Chondrocyte (in vitro differentiated cells): Measurements from ENCODE around the gene GPATCH2. TPM values are rescaled to one million over a fixed set of nuclear protein-coding genes. Genes with fewer than 3 reads are reported as not detected.

ENCODE experiments used
- DNase-seq: peaks from one replicate; pipeline ENCODE4 v3.0.0; 2021; ENCODE audit warnings: mixed read lengths, low spot score
- H3K27ac Mint-ChIP-seq: one replicate; pipeline ENCODE4 v1.8.0; 2021; ENCODE audit warnings: mild to moderate bottlenecking, moderate library complexity, mixed read lengths; ENCODE audit not compliant: unreplicated experiment
- H3K27me3 Mint-ChIP-seq: 2 replicates; pipeline ENCODE4 v1.8.0; 2021; ENCODE audit warnings: low read depth, mixed read lengths
- H3K36me3 Mint-ChIP-seq: 2 replicates; pipeline ENCODE4 v1.8.0; 2021; ENCODE audit warnings: low read depth, mixed read lengths
- H3K4me1 Mint-ChIP-seq: 2 replicates; pipeline ENCODE4 v1.8.0; 2021; ENCODE audit warnings: low read depth, mild to moderate bottlenecking, mixed read lengths
- H3K4me3 Mint-ChIP-seq: one replicate; pipeline ENCODE4 v1.8.0; 2021; ENCODE audit warnings: mild to moderate bottlenecking, moderate library complexity, mixed read lengths; ENCODE audit not compliant: unreplicated experiment
- H3K9me3 Mint-ChIP-seq: 2 replicates; pipeline ENCODE4 v1.8.0; 2021; ENCODE audit warnings: low read depth, mixed read lengths
- total RNA-seq: library from RNA; stranded (reverse); gene quantifications from 3 replicates; pipeline ENCODE4 v1.2.1, GENCODE V29; 2021
- TF ChIP-seq, protein P1 (sequence below): fragments of 200-600 bp; sonication (generic); IDR thresholded peaks from 2 replicates; pipeline ENCODE4 v1.5.0; 2021; ENCODE audit warnings: antibody characterized with exemption, mild to moderate bottlenecking, moderate library complexity

Gene GPATCH2
- total RNA-seq, 1 donor from 2014 or later: 10.4 TPM

DNA sequence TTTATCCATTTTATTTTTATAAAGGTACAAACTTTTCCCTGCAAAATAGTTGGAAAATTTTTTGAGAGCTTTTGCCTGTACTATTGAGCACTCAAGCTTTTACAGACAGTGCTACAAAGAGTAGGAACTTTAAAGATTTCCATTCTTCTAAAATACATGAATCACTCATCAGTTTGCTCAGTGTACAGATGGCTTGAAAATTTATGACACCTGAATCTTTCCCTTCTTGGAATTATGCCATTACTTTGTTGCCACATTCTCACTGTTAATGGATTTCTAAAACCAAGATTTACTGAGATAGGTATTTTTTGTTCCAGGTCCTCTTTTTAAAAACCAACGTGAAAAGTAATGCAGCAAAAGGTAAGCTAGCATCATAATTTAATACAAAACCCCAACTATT, 76.0 kb downstream of the GPATCH2 start:
- Mint-ChIP-seq H3K36me3 (peaks cover 4% of the 10 kb centered on the region), H3K27ac (no peak overlapping the region), H3K4me3 (no peak overlapping the region), H3K27me3 (no peaks in the 10 kb centered on the region), H3K4me1 (peaks cover 4% of the 10 kb centered on the region), H3K9me3 (no peaks in the 10 kb centered on the region)
- TF ChIP-seq, protein P1, sequence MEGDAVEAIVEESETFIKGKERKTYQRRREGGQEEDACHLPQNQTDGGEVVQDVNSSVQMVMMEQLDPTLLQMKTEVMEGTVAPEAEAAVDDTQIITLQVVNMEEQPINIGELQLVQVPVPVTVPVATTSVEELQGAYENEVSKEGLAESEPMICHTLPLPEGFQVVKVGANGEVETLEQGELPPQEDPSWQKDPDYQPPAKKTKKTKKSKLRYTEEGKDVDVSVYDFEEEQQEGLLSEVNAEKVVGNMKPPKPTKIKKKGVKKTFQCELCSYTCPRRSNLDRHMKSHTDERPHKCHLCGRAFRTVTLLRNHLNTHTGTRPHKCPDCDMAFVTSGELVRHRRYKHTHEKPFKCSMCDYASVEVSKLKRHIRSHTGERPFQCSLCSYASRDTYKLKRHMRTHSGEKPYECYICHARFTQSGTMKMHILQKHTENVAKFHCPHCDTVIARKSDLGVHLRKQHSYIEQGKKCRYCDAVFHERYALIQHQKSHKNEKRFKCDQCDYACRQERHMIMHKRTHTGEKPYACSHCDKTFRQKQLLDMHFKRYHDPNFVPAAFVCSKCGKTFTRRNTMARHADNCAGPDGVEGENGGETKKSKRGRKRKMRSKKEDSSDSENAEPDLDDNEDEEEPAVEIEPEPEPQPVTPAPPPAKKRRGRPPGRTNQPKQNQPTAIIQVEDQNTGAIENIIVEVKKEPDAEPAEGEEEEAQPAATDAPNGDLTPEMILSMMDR: no peak
- DNase-seq: no peak

DNA sequence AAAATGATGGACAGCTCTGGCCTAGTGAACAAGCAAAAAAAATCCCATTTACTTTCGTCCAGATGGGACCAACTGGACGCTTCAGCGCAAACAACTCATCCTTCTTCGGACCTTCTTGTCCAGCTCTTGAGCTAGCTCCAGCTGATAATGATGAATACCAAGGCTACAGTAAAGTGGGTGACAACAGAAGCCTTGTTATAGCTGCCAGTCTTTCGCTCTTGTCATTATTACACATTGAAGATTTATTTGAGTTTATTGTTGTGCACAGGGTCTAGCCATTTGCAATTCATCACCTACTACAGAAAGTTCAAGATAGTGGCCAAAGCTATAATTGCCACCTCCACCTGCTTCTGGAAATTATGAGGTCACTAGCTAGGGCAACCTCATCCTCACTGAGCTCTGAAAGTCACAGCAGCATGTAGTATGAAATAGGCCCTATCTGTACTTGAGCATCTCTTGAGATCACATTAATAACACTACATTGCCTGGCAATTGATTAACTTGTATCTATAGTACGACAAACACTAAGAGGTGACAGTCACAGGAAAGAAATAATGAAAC, 76.9 kb downstream of the GPATCH2 start:
- TF ChIP-seq, protein P1: no peak
- Mint-ChIP-seq H3K9me3 (no peaks in the 10 kb centered on the region), H3K27me3 (no peaks in the 10 kb centered on the region), H3K27ac (no peak overlapping the region), H3K36me3 (peaks cover 3% of the 10 kb centered on the region), H3K4me1 (peaks cover 4% of the 10 kb centered on the region), H3K4me3 (no peak overlapping the region)
- DNase-seq: no peak

DNA sequence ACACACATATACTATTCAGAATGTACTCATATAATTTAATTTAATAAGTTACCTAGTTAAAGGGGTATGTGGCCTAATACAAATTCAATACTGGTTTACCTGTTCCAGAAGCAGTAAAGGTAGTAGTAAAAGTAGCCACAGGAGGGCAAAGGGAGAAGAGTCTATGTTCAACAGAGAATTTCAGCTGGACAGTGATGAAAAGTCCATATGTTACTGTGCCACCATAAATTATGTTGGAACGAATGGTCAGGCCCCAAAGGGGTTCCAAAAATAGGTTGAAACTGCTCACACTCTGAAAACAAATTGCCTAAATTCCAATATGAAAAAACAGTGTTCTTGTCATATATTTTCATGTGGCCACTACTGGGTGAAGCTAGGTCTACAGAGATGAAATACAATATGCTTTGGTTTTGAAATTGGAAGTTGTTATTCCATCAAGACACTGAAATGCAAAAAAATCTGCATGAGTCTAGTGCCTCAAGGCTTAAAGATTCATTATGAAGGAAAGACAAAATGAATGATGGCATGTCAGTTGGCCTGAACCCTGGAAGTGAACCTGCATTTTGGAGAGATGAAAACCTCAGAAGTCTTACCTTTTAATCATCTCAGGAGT, 78.4 kb downstream of the GPATCH2 start:
- no peak for DNase-seq
- Mint-ChIP-seq H3K36me3 (peaks cover 7% of the 10 kb centered on the region), H3K27me3 (no peaks in the 10 kb centered on the region), H3K27ac (no peak overlapping the region), H3K4me1 (peaks cover 4% of the 10 kb centered on the region), H3K4me3 (no peak overlapping the region), H3K9me3 (peaks cover 6% of the 10 kb centered on the region)
- TF ChIP-seq, protein P1: no peak

DNA sequence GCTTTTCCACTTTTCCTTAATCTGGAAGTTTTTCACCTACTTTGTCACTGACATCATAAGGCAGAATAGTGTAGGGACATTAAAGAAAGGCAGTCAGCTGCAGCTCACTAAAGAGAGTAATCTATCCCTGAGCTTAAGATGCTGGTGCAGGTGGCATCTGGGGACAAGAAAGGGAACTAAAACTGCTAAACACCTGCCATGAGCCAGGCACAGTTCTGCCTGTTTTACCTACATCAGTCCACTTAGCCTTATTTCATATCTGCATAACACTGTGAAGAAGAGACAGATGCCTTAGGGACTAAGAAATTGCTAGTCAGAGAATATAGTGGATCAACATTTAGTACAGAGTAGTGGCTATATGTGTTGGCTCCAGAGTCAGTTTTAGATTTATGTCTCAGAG, 88.1 kb downstream of the GPATCH2 start:
- DNase-seq: no peak
- Mint-ChIP-seq H3K4me3 (no peak overlapping the region), H3K27ac (no peak overlapping the region), H3K36me3 (peaks cover 2% of the 10 kb centered on the region), H3K27me3 (no peaks in the 10 kb centered on the region), H3K9me3 (peaks cover 6% of the 10 kb centered on the region), H3K4me1 (no peaks in the 10 kb centered on the region)
- TF ChIP-seq, protein P1: no peak

- no peaks in the 10 kb centered on the region for H3K36me3 Mint-ChIP-seq
- H3K4me1 Mint-ChIP-seq: no peaks in the 10 kb centered on the region
- H3K4me3 Mint-ChIP-seq: no peak overlapping the region
- no peaks in the 10 kb centered on the region for H3K27me3 Mint-ChIP-seq
- no peak for DNase-seq
- no peak overlapping the region for H3K27ac Mint-ChIP-seq
- peaks cover under 1% of the 10 kb centered on the region for H3K9me3 Mint-ChIP-seq
- TF ChIP-seq, protein P1: no peak
These were observed 88.6 kb downstream of the GPATCH2 start for GRCh38 chr1:217542136-217542777.
